Hippocampal formation (tissue), 2 donors: ENCODE data around the gene KRT82.

ENCODE experiments used
- DNase-seq, 2 donors: peaks; one replicate each; lab custom pipeline; 2025; lab: John Stamatoyannopoulos, UW

KRT82 gene

DNA sequence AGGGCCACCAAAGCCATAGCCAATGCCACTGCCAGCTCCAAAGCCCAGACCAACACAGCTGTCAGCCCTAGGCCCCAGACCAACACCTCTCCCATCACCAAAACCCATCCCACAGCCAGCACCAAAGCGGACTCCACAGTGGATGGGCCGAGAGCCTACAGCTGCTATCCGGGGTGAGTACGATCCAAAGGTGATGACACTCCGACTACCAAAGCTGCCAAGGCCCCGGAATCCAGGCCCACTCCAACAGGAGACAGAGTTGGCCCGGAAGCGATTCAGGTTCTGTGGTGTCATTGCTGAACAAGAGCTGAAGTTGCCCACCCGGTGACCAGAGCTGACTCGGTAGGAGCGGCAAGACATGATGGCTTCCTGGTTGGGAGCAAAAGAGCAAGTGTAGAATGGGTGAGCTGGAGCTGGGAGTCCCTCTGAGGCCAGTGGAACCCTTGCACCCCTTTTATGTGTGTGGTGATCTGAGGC lies 20.9 kb downstream of the KRT82 start, which contains the start of gene KRT84:
Gene KRT84 (minus strand): TSS at position 427 of the 477 bp plus-strand sequence. CDS start 67 bp downstream, at position 360.
- no peak for DNase-seq

- DNase-seq, result no peak
Measured at GRCh38 chr12:52383331-52383730, 22.8 kb downstream of the KRT82 start.

- DNase-seq, result no peak
Measured at GRCh38 chr12:52382854-52383253, 23.3 kb downstream of the KRT82 start.

DNA sequence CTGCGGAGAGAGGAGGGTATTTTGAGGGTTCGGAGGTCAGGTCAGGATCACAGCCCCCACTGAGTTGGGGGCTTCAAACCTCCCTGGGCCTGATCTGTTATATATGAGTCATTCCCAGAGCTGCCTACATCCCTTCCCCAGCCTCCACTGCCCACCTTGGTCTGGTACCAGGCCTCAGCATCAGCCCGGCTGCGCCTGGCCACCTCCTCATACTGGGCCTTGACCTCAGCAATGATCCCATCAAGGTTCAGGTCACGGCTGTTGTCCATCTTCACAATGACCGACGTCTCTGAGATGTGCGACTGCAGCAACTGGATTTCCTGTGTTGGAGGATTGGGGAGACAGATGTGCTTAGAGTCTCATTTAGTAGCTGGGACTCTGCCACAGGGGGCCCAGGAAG lies 24.9 kb downstream of the KRT82 start:
- no peak for DNase-seq

GRCh38 chr12:52380271-52380694 lies 25.9 kb downstream of the KRT82 start:
- DNase-seq, result peak in 1 of 2 donors; percentile 21

DNA sequence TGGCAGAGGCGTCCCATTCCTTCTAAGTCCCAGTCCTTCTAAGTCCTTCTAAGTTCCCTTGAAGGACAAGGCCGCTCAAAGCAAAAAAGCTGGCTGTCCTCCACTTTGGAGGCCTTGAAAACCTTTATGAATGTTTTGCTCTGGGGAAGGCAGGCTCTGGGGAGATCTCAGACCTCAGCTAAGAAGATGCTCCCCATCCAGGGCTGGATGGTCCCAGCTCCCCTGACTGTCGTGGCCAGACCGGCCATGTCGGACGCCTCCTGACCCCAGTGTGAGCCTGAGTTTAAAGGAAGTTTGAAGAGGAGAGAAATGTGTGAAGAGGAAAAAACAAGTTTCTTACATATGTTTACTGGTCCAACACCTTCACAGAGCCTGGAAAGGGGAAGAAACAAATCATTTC lies 26.6 kb downstream of the KRT82 start:
- DNase-seq, result no peak

GRCh38 chr12:52378091-52378490 lies 28.0 kb downstream of the KRT82 start:
- DNase-seq, result no peak

- no peak for DNase-seq
Measured at GRCh38 chr12:52377266-52377665, 28.9 kb downstream of the KRT82 start.

DNA sequence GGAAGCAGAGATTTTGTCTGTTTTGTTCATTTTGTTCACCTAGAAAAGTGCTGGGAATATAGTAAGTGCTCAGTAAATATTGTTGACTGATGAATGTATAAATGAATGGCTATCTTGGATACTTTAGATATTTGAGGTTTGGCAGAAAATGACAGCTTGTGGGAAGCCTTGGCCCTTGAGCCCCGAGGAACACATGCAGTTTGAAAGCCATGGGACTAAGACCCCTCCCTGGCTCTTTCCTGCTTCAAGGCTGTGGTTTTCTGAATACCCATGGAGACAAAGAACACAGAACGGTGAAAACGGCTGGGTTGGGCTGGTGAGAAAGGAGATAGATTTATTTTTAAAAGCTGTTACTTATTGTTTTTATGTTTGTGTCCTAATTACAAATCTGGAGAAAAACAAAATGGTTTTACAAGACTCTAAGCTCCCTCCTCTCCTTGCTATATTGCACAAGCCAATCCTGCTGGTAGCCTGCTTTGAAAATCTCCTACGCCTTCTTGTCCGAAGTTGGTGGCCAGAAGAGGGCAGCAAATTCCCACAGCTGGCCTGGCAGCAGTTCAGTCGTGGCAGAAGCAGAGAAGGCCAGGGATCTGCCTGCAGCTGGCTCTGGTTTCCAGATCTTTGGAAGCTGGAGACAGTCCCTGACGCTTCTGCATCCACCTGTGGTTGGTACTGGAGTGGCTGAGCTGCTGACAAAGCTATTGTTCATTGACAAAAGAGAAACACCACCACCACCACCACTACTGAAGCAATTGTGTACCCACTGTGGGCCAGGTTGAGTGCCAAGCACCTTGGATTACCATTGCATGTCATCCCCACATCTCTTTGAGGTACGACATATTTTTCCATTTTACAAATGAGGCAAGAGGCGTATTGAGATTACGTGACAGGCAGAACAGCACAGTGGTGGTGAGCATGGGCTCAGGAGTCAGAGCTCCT lies 33.6 kb downstream of the KRT82 start:
- peak; percentile 74 to 81 for DNase-seq

- DNase-seq, result no peak
Measured at GRCh38 chr12:52371716-52372115, 34.4 kb downstream of the KRT82 start.

DNA sequence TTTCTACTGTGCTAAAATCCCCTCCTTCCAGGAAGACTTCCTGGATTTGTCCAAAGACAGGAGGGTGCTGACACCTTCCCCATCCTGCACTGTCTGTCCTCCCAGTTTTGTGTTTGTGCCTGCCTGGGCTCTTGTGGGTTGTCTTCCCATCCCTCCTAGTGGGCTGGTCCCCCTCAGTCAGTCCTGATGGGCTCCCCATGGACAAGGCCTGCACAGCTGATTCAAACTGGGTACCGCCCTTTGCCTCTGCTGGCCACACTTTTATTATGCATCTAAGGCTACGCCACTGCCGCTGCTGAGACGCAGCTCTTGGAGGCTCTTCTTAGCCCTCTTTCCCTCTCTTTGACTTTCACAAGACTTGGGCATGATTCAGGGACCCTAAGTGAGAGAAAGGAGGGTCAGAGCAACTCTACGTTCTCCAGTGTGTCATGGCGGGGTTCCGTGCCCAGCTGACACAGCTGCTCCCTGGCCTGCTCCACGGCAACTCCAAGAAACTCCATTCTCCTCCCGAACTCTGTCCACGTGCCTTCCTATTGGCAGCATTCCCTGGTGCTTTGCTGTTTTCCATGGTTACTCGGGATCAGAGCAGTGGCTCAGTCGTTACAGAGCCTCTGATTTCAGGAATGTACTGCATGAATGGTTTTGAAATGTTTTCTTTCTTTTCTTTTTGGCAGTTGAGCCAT lies 35.1 kb downstream of the KRT82 start:
- DNase-seq, result peak; percentile 64 to 72

- no peak for DNase-seq
Measured at GRCh38 chr12:52369809-52370208, 36.3 kb downstream of the KRT82 start.

- no peak for DNase-seq
Measured at GRCh38 chr12:52369211-52369610, 36.9 kb downstream of the KRT82 start.

DNA sequence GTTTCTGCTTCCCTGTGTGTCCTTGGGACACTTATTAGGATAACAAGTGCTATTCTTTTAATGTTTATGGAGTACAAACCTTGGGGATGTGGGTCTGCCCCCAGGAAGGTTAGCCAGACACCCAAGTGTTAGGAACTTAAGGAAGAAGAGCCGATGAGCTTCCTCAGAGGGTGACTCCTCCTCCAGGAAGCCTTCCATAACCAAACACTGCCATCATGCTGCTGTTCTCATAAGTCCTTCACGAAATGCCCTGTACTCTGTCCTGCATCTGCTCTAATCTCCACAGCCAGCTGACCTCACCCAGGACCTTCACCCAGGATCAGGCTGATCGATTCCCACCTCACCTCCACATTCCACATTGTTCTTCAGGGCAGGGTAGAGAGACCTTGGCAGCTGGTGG lies 37.6 kb downstream of the KRT82 start:
- DNase-seq, result no peak

DNA sequence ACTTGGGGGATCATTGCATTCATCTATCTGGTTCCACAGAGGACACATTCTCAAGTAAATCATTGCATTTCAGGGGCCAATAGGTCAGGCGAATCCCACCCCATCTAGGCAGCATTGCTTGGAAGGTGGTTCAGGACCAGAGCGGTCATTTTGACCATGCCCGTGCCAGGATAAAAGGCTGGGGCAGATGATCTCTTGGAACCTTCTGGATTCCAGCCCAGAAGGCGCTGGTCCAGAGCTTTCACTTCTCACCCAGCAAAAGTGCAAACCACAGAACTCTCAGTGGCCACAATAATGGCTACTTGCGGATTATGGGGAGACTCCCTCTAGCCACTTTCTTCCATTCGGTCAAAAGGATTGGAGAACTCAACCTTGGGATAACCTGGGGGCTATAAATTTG lies 38.3 kb downstream of the KRT82 start:
- DNase-seq, result no peak

- DNase-seq, result no peak
Measured at GRCh38 chr12:52366738-52367485, 39.2 kb downstream of the KRT82 start, which contains the start of gene KRT85. TSS of gene KRT85 (minus strand) at chr12:52367481. CDS start at chr12:52367405, 76 bp downstream.

GRCh38 chr12:52364901-52365489 lies 41.1 kb downstream of the KRT82 start:
- no peak for DNase-seq

- DNase-seq, result no peak
Measured at GRCh38 chr12:52364061-52364460, 42.1 kb downstream of the KRT82 start.

DNA sequence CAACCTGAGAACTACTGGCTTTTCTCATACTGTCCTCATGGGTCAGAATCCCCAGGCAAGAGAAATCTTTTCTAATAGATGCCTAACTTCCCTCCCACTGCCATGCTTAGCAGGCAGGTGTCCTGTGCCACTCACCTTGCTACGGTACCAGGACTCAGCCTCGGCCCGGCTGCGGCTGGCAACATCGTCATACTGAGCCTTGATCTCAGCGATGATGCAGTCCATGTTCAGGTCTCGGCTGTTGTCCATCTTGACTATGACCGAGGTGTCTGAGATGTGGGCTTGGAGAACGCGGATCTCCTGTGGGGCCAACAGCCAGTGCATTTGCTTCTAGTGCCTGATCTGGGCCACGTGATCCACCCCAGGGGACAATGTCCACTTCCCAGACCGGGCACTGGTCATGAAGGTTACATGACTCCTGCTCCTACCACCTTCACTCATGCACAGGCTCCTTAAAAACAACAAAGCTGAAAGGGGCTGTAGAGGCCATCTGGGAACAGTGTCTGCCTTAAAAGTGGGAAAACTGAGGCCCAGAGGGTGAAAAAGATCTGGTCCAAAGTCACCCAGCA lies 42.9 kb downstream of the KRT82 start:
- no peak for DNase-seq

GRCh38 chr12:52362118-52362726 lies 43.9 kb downstream of the KRT82 start:
- DNase-seq, result no peak

DNA sequence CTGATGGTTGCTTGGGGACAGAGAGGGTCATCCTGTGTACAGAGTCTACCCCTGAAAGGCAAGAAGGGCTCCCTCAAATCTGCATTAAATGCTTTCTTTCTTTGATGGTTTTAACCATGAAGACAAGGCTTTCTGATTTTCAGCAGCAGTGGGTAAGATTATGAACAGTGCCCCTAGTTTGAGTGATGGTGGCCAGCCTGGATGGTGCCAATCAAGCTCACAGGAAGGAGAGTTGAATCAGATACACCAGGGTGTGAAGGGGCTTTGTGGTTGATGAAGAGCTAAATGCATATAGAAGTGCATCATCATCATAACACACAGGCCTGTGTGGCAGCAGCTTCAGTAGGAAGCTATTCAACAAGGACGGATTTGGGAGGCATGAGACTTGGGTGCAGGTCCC lies 44.6 kb downstream of the KRT82 start:
- DNase-seq, result no peak
